K562 (cell line): ENCODE data around the gene PRKAG2. TPM values are rescaled to one million over a fixed set of nuclear protein-coding genes. Genes with fewer than 3 reads are reported as not detected.

Source experiments
- polyA plus RNA-seq, 8 experiments: library from polyadenylated mRNA; depleted of rRNA in 4 of 8; stranded (reverse) in 5 of 8; unstranded in 3 of 8; fragments of >200 nt; fragmentation: Nextera tagmentation in 2 of 8; fragmentation: Illumina TruSeq in 1 of 8; extraction: Ambion mirVana in 2 of 8; extraction: Trizol in 1 of 8; gene quantifications; 2 replicates each; pipeline versions ENCODE4 v1.2.1 to v1.2.3, GENCODE V29; 2011 to 2014; ENCODE audit warnings: inconsistent platforms in 1 of 8, missing spikeins in 1 of 8
- total RNA-seq, 7 experiments: library from RNA; depleted of rRNA in 6 of 7; stranded (reverse); fragments of >200 nt in 6 of 7; fragmentation: Illumina TruSeq in 2 of 7; extraction: Trizol in 2 of 7; gene quantifications; 2 replicates each; pipeline versions ENCODE4 v1.2.1 to v1.2.3, GENCODE V29; 2011 to 2021; ENCODE audit warnings: low replicate concordance in 1 of 7
- TF ChIP-seq, protein P1 (sequence below): fragments of 450-650 bp; IDR thresholded peaks from 2 replicates; pipeline ENCODE4 v1.6.1; 2016; ENCODE audit warnings: low read depth

The PRKAG2 gene
- total and polyA plus RNA-seq, 9 of the 15 experiments (the other 6 are each of a cell fraction or from before 2014, with no cell fraction given) = 0.99 to 5.6 (median 3.3) TPM

DNA sequence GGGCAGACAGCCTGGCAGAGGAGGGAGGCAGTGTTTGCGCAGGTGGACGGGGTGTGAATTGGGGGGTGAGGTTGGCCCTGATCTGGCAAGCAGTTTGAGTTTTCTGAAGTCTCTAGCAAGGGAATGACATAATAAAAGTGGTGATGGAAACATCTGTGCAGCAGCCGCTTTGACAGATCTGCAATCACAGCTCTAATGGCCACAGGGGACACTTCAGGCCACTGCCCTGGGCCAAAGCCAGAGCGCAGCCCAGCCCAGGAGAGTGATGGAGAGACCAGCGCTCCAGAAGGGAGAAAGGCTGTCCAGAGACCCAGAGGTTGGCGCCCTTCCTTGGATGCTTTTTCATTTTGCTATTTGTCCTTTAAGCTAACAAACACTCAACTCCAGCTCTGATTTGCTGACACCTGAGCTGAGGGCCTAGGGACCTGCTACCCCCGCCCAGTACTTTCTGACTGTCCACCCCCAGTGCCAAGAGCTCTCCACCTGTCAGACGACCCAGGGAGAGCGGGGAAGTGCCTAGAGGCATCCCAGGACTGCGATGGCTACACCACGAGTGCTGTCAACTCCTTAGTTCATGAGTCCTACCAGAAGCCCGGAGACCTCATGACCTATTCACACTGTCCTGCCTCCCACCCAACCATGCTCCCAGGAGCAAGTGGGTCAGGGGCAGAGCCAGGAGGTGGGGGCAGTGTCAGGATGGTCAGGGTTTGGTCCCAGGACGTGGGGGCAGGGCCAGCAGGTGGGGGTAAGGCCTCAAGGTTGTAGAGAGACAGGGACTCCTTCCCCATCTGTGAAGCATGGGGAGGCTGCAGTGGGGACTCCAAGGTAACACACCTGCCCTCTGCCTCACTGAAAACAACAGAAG lies 112.6 kb downstream of the PRKAG2 start (continued):
- TF ChIP-seq, protein P1, sequence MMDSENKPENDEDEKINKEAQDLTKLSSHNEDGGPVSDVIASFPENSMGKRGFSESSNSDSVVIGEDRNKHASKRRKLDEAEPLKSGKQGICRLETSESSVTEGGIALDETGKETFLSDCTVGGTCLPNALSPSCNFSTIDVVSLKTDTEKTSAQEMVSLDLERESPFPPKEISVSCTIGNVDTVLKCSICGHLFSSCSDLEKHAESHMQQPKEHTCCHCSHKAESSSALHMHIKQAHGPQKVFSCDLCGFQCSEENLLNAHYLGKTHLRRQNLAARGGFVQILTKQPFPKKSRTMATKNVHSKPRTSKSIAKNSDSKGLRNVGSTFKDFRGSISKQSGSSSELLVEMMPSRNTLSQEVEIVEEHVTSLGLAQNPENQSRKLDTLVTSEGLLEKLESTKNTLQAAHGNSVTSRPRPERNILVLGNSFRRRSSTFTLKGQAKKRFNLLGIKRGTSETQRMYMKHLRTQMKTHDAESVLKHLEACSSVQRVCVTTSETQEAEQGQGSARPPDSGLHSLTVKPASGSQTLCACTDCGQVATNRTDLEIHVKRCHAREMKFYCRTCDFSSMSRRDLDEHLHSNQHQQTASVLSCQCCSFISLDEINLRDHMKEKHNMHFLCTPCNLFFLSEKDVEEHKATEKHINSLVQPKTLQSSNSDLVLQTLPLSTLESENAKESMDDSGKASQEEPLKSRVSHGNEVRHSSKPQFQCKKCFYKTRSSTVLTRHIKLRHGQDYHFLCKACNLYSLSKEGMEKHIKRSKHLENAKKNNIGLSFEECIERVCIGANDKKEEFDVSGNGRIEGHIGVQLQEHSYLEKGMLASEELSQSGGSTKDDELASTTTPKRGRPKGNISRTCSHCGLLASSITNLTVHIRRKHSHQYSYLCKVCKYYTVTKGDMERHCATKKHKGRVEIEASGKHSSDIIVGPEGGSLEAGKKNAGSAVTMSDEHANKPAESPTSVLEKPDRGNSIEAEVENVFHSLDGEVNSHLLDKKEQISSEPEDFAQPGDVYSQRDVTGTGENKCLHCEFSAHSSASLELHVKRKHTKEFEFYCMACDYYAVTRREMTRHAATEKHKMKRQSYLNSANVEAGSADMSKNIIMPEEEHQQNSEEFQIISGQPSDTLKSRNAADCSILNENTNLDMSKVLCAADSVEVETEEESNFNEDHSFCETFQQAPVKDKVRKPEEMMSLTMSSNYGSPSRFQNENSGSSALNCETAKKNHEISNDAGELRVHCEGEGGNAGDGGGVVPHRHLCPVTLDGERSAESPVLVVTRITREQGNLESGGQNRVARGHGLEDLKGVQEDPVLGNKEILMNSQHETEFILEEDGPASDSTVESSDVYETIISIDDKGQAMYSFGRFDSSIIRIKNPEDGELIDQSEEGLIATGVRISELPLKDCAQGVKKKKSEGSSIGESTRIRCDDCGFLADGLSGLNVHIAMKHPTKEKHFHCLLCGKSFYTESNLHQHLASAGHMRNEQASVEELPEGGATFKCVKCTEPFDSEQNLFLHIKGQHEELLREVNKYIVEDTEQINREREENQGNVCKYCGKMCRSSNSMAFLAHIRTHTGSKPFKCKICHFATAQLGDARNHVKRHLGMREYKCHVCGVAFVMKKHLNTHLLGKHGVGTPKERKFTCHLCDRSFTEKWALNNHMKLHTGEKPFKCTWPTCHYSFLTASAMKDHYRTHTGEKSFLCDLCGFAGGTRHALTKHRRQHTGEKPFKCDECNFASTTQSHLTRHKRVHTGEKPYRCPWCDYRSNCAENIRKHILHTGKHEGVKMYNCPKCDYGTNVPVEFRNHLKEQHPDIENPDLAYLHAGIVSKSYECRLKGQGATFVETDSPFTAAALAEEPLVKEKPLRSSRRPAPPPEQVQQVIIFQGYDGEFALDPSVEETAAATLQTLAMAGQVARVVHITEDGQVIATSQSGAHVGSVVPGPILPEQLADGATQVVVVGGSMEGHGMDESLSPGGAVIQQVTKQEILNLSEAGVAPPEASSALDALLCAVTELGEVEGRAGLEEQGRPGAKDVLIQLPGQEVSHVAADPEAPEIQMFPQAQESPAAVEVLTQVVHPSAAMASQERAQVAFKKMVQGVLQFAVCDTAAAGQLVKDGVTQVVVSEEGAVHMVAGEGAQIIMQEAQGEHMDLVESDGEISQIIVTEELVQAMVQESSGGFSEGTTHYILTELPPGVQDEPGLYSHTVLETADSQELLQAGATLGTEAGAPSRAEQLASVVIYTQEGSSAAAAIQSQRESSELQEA = no peak
